Stimulated activated effector memory CD8-positive, alpha-beta T cell treated with anti-CD3 and anti-CD28 coated beads, Interleukin-12 subunit alpha, Interleukin-12 subunit beta, amount 100 ng/mL, for 72 hours (primary cell): Measurements from ENCODE around the gene AKT1.
"Not testable (repeated sequence)": the region's sequence is repeated elsewhere in the genome, so short reads cannot be mapped to it uniquely, and the experiment has no call there.

Source experiments
- ATAC-seq: fragments of 150-1000 bp; cut with Tn5 transposase; 2 replicates; pipeline ENCODE4 v1.10.0; 2021
- DNase-seq, 2 donors: peaks; one replicate each; pipeline ENCODE4 v3.0.0; 2021 to 2022; ENCODE audit warnings: low spot score in 2 of 2
- H3K27ac Mint-ChIP-seq: one replicate; pipeline ENCODE4 v1.8.0; 2022; ENCODE audit warnings: mild to moderate bottlenecking, mixed read lengths
- H3K36me3 Mint-ChIP-seq: one replicate; pipeline ENCODE4 v1.8.0; 2022; ENCODE audit warnings: mild to moderate bottlenecking, mixed read lengths
- H3K4me1 Mint-ChIP-seq: one replicate; pipeline ENCODE4 v1.8.0; 2022; ENCODE audit warnings: mixed read lengths
- H3K4me3 Mint-ChIP-seq: one replicate; pipeline ENCODE4 v1.8.0; 2022; ENCODE audit warnings: mild to moderate bottlenecking, mixed read lengths
- H3K9me3 Mint-ChIP-seq: one replicate; pipeline ENCODE4 v1.8.0; 2022; ENCODE audit warnings: mixed read lengths

AKT1 gene

GRCh38 chr14:104739546-104740516, 55.7 kb downstream of the AKT1 start:
- no peak overlapping the region for H3K4me3 Mint-ChIP-seq
- ATAC-seq: peak; percentile 23
- H3K27ac Mint-ChIP-seq: no peak overlapping the region
- no peaks in the 10 kb centered on the region for H3K36me3 Mint-ChIP-seq
- H3K4me1 Mint-ChIP-seq: peaks cover 18% of the 10 kb centered on the region
- no peak for DNase-seq
- no peaks in the 10 kb centered on the region for H3K9me3 Mint-ChIP-seq

- no peak overlapping the region for H3K4me3 Mint-ChIP-seq
- H3K4me1 Mint-ChIP-seq: peaks cover 18% of the 10 kb centered on the region
- no peak for ATAC-seq
- H3K9me3 Mint-ChIP-seq: no peaks in the 10 kb centered on the region
- H3K27ac Mint-ChIP-seq: no peak overlapping the region
- H3K36me3 Mint-ChIP-seq: no peaks in the 10 kb centered on the region
- DNase-seq: no peak
These were observed 56.5 kb downstream of the AKT1 start for GRCh38 chr14:104739026-104739425.

GRCh38 chr14:104738375-104739019, 57.1 kb downstream of the AKT1 start:
- Mint-ChIP-seq H3K9me3 (no peaks in the 10 kb centered on the region), H3K27ac (no peak overlapping the region), H3K4me1 (peaks cover 18% of the 10 kb centered on the region), H3K4me3 (no peak overlapping the region), H3K36me3 (no peaks in the 10 kb centered on the region)
- DNase-seq (no peak), ATAC-seq (no peak)

GRCh38 chr14:104735830-104736642, 59.5 kb downstream of the AKT1 start:
- no peaks in the 10 kb centered on the region for H3K36me3 Mint-ChIP-seq
- H3K9me3 Mint-ChIP-seq: no peaks in the 10 kb centered on the region
- no peak overlapping the region for H3K27ac Mint-ChIP-seq
- H3K4me3 Mint-ChIP-seq: no peak overlapping the region
- ATAC-seq: peak; percentile 3
- no peak for DNase-seq
- peaks cover 7% of the 10 kb centered on the region for H3K4me1 Mint-ChIP-seq

GRCh38 chr14:104734991-104735779, 60.4 kb downstream of the AKT1 start:
- no peak for ATAC-seq
- Mint-ChIP-seq H3K9me3 (no peaks in the 10 kb centered on the region), H3K4me1 (peaks cover 3% of the 10 kb centered on the region), H3K36me3 (no peaks in the 10 kb centered on the region), H3K4me3 (no peak overlapping the region), H3K27ac (no peak overlapping the region)
- no peak for DNase-seq

GRCh38 chr14:104734601-104734990, 61.0 kb downstream of the AKT1 start:
- ATAC-seq: no peak
- Mint-ChIP-seq H3K4me1 (no peaks in the 10 kb centered on the region), H3K4me3 (no peak overlapping the region), H3K36me3 (no peaks in the 10 kb centered on the region), H3K27ac (no peak overlapping the region), H3K9me3 (no peaks in the 10 kb centered on the region)
- DNase-seq: no peak

GRCh38 chr14:104734051-104734587, 61.4 kb downstream of the AKT1 start:
- DNase-seq (no peak), ATAC-seq (no peak)
- Mint-ChIP-seq H3K9me3 (no peaks in the 10 kb centered on the region), H3K36me3 (no peaks in the 10 kb centered on the region), H3K4me3 (no peak overlapping the region), H3K4me1 (peaks cover 2% of the 10 kb centered on the region), H3K27ac (no peak overlapping the region)

GRCh38 chr14:104732931-104733681, 62.4 kb downstream of the AKT1 start:
- DNase-seq: no peak
- Mint-ChIP-seq H3K9me3 (no peaks in the 10 kb centered on the region), H3K4me1 (peaks cover 5% of the 10 kb centered on the region), H3K36me3 (no peaks in the 10 kb centered on the region), H3K27ac (peak overlapping the region; percentile 71), H3K4me3 (no peak overlapping the region)
- no peak for ATAC-seq

- ATAC-seq: no peak
- Mint-ChIP-seq H3K4me3 (no peak overlapping the region), H3K9me3 (no peaks in the 10 kb centered on the region), H3K27ac (no peak overlapping the region), H3K36me3 (no peaks in the 10 kb centered on the region), H3K4me1 (peaks cover 10% of the 10 kb centered on the region)
- DNase-seq: no peak
These were observed 63.2 kb downstream of the AKT1 start for GRCh38 chr14:104732355-104732804.

GRCh38 chr14:104731320-104732294, 63.9 kb downstream of the AKT1 start:
- Mint-ChIP-seq H3K27ac (no peak overlapping the region), H3K9me3 (no peaks in the 10 kb centered on the region), H3K4me3 (no peak overlapping the region), H3K4me1 (peaks cover 14% of the 10 kb centered on the region), H3K36me3 (no peaks in the 10 kb centered on the region)
- peak; percentile 14 for ATAC-seq
- no peak for DNase-seq

GRCh38 chr14:104730487-104730886, 65.1 kb downstream of the AKT1 start:
- no peaks in the 10 kb centered on the region for H3K36me3 Mint-ChIP-seq
- H3K9me3 Mint-ChIP-seq: no peaks in the 10 kb centered on the region
- H3K4me3 Mint-ChIP-seq: no peak overlapping the region
- peaks cover 14% of the 10 kb centered on the region for H3K4me1 Mint-ChIP-seq
- DNase-seq: no peak
- H3K27ac Mint-ChIP-seq: no peak overlapping the region
- no peak for ATAC-seq

GRCh38 chr14:104729835-104730181, 65.7 kb downstream of the AKT1 start:
- no peak for ATAC-seq
- no peak for DNase-seq
- no peaks in the 10 kb centered on the region for H3K9me3 Mint-ChIP-seq
- no peak overlapping the region for H3K4me3 Mint-ChIP-seq
- no peak overlapping the region for H3K27ac Mint-ChIP-seq
- H3K4me1 Mint-ChIP-seq: peaks cover 14% of the 10 kb centered on the region
- H3K36me3 Mint-ChIP-seq: no peaks in the 10 kb centered on the region

GRCh38 chr14:104729176-104729834, 66.2 kb downstream of the AKT1 start:
- not testable (repeated sequence) for H3K27ac Mint-ChIP-seq, H3K9me3 Mint-ChIP-seq, DNase-seq, H3K36me3 Mint-ChIP-seq, H3K4me3 Mint-ChIP-seq, ATAC-seq
- H3K4me1 Mint-ChIP-seq: peaks cover 14% of the 10 kb centered on the region
